Measurements from ENCODE around the gene SOD2. TPM values are rescaled to one million over a fixed set of nuclear protein-coding genes. Genes with fewer than 3 reads are reported as not detected.

The SOD2 gene
- total and polyA plus RNA-seq, 2 of the 13 experiments (the other 11 are each of a cell fraction or from before 2014, with no cell fraction given) = 304 to 309 TPM

DNA sequence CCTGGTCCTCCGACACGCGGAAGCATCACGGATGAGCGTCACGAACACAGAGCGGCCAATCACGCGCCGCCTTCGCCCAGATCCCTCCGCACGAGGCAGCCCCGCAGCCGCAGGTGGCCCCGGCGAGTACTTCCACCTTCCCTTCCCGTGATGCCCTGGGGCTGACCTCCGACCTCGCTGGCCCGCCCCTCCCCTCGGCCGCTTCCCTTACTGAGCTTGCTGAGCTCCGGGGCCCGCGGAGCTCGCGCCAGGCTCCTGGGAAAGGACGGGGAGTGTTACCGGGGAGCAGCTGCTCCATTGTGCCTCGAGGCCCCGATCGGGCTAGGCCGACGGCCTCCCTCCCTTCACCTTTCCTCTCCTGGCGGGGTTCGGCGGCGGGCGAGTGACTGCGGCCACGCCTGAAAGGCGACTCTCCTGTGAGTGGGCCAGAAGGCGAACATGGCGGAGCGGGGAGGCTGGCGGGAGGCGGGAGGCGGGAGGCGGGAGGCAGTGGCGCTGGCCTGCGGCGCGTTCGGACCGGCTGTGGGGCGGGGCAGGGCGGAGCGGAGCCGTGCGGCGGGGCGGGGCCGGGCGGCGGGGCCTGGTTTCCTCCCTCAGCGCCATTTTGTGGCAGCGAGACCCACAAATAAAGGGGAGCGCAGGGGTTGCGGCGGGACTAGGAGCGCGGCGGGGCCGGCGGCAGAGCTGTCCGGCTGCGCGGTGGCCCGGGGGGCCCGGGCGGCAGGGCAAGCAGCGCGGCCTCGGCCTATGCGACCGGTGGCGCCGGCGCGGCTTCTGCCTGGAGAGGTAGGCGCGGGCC lies 34.1 kb upstream of the SOD2 start, which contains the start of gene WTAP (continued):
- TF ChIP-seq ZNF382 (CRISPR knock-in tag; IDR thresholded peaks at IDR 0.05; ENCODE audit: borderline replicate concordance) = no peak
- no peak for TF ChIP-seq NR3C1 (CRISPR knock-in tag; IDR thresholded peaks at IDR 0.05)
- TF ChIP-seq IRX3 (CRISPR knock-in tag; IDR thresholded peaks at IDR 0.05; ENCODE audit: borderline replicate concordance, low read depth) = peak; percentile 91
- peak; percentile 37 for TF ChIP-seq ZNF564 (CRISPR knock-in tag; IDR thresholded peaks at IDR 0.05)
- peak; percentile 98 for TF ChIP-seq MXD4 (CRISPR knock-in tag; IDR thresholded peaks at IDR 0.05)
- peak; percentile 97 for TF ChIP-seq TAF1 (CRISPR knock-in tag; IDR thresholded peaks at IDR 0.05)
- TF ChIP-seq EP300 (IDR thresholded peaks at IDR 0.05; ENCODE audit: low read depth in 2 of 2, low read length in 2 of 2) = peak; percentile 5 to 64; a peak in 2 of 4 replicates
- TF ChIP-seq EP300 (CRISPR knock-in tag; IDR thresholded peaks at IDR 0.05; ENCODE audit: borderline replicate concordance) = peak; percentile 78
- TF ChIP-seq TRIM24 (CRISPR knock-in tag; IDR thresholded peaks at IDR 0.05) = no peak
- TF ChIP-seq KMT2A (CRISPR knock-in tag; IDR thresholded peaks at IDR 0.05) = peak; percentile 100
- peak; percentile 59; the same call in 1 of the 2 replicates for TF ChIP-seq ZC3H13 (CRISPR knock-in tag; IDR thresholded peaks at IDR 0.05)
- TF ChIP-seq FOXA3 (CRISPR knock-in tag; IDR thresholded peaks at IDR 0.05) = peak; percentile 81
- TF ChIP-seq YEATS4 (CRISPR knock-in tag; IDR thresholded peaks at IDR 0.05; ENCODE audit: borderline replicate concordance) = peak; percentile 100
- TF ChIP-seq, protein P1, sequence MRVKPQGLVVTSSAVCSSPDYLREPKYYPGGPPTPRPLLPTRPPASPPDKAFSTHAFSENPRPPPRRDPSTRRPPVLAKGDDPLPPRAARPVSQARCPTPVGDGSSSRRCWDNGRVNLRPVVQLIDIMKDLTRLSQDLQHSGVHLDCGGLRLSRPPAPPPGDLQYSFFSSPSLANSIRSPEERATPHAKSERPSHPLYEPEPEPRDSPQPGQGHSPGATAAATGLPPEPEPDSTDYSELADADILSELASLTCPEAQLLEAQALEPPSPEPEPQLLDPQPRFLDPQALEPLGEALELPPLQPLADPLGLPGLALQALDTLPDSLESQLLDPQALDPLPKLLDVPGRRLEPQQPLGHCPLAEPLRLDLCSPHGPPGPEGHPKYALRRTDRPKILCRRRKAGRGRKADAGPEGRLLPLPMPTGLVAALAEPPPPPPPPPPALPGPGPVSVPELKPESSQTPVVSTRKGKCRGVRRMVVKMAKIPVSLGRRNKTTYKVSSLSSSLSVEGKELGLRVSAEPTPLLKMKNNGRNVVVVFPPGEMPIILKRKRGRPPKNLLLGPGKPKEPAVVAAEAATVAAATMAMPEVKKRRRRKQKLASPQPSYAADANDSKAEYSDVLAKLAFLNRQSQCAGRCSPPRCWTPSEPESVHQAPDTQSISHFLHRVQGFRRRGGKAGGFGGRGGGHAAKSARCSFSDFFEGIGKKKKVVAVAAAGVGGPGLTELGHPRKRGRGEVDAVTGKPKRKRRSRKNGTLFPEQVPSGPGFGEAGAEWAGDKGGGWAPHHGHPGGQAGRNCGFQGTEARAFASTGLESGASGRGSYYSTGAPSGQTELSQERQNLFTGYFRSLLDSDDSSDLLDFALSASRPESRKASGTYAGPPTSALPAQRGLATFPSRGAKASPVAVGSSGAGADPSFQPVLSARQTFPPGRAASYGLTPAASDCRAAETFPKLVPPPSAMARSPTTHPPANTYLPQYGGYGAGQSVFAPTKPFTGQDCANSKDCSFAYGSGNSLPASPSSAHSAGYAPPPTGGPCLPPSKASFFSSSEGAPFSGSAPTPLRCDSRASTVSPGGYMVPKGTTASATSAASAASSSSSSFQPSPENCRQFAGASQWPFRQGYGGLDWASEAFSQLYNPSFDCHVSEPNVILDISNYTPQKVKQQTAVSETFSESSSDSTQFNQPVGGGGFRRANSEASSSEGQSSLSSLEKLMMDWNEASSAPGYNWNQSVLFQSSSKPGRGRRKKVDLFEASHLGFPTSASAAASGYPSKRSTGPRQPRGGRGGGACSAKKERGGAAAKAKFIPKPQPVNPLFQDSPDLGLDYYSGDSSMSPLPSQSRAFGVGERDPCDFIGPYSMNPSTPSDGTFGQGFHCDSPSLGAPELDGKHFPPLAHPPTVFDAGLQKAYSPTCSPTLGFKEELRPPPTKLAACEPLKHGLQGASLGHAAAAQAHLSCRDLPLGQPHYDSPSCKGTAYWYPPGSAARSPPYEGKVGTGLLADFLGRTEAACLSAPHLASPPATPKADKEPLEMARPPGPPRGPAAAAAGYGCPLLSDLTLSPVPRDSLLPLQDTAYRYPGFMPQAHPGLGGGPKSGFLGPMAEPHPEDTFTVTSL (CRISPR knock-in tag; IDR thresholded peaks at IDR 0.05; ENCODE audit: borderline replicate concordance) = peak; percentile 71
- TF ChIP-seq ZBTB42 (CRISPR knock-in tag; IDR thresholded peaks at IDR 0.05) = peak; percentile 97
- TF ChIP-seq, protein P2, sequence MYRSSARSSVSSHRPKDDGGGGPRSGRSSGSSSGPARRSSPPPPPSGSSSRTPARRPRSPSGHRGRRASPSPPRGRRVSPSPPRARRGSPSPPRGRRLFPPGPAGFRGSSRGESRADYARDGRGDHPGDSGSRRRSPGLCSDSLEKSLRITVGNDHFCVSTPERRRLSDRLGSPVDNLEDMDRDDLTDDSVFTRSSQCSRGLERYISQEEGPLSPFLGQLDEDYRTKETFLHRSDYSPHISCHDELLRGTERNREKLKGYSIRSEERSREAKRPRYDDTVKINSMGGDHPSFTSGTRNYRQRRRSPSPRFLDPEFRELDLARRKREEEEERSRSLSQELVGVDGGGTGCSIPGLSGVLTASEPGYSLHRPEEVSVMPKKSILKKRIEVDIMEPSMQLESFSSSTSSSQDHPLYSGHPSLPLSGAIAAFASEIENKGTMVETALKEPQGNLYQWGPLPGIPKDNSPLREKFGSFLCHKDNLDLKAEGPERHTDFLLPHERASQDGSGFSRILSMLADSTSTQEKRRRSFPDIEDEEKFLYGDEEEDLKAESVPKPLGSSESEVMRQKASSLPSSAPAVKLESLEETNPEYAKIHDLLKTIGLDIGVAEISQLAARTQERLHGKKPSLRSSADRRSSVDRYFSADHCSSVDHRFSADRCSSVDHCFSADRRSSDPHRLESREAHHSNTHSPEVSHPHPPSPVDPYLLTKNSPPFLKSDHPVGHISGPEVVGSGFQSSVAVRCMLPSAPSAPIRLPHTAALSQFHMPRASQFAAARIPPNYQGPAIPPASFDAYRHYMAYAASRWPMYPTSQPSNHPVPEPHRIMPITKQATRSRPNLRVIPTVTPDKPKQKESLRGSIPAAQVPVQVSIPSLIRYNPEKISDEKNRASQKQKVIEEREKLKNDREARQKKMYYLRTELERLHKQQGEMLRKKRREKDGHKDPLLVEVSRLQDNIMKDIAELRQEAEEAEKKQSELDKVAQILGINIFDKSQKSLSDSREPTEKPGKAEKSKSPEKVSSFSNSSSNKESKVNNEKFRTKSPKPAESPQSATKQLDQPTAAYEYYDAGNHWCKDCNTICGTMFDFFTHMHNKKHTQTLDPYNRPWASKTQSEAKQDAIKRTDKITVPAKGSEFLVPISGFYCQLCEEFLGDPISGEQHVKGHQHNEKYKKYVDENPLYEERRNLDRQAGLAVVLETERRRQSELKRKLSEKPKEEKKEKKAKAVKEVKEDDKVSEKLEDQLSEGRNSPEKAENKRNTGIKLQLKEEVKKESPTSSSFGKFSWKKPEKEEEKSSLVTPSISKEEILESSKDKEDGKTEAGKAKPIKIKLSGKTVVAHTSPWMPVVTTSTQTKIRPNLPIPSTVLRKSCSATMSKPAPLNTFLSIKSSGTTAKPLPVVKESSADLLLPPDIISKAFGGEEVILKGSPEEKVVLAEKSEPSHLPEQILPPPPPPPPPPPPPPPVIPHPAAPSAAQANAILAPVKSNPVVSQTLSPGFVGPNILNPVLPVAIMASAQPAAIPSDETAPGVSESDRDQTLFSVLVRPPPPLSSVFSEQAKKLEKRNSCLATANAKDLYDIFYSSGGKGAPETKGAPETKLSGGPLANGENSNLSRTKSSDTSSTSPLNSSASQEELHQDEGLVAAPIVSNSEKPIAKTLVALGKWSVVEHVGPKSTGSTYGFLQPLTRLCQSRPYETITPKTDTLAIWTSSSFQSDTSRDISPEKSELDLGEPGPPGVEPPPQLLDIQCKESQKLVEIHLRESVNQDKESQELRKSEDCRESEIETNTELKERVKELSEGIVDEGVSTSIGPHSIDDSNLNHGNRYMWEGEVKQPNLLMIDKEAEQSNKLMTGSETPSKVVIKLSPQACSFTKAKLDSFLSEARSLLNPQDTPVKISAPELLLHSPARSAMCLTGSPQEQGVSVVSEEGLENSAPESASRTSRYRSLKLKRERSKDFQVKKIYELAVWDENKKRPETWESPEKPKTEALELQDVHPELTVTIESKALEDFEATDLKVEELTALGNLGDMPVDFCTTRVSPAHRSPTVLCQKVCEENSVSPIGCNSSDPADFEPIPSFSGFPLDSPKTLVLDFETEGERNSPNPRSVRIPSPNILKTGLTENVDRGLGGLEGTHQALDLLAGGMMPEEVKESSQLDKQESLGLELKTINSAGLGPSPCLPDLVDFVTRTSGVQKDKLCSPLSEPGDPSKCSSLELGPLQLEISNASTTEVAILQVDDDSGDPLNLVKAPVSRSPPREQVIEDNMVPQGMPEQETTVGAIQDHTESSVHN (CRISPR knock-in tag; IDR thresholded peaks at IDR 0.05) = peak; percentile 91
